ENCODE measurements around the gene SELENBP1. TPM values are rescaled to one million over a fixed set of nuclear protein-coding genes. Genes with fewer than 3 reads are reported as not detected.

SELENBP1 gene
- total RNA-seq, 4 donors from 2014 or later, result 194 to 623 (median 467) TPM

DNA sequence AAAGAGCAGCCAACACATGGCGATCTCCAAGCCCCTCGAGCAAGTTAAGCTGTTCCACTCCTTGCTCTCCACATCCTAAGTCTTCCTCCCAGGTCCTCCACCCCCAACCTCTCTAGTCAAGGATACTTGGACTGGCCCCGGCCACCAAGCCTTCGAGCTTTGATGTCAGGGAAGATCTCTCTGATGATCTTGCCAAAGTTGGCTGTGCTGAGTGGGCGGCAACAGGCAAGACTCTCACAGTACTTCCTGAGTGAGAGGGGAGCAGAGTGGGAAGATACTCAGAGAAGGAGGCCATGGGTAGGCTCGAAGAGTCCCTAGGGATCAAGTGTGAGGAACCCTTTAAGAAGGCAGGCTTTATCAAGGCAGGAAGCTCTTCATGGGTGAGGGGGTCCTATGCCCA lies 28.2 kb downstream of the SELENBP1 start:
- Histone ChIP-seq H3K27ac (no peak overlapping the region), H3K4me1 (peaks cover 0 to 21% (median 7%) of the 10 kb centered on the region in 4 donors), H3K27me3 (no peaks in the 10 kb centered on the region), H3K9me3 (no peaks in the 10 kb centered on the region), H3K36me3 (peaks cover 0 to 31% (median 0%) of the 10 kb centered on the region in 3 donors), H3K4me3 (no peak overlapping the region)
- no peak for DNase-seq
- TF ChIP-seq POLR2A (IDR thresholded peaks at IDR 0.05), result no peak
- TF ChIP-seq, protein P1, sequence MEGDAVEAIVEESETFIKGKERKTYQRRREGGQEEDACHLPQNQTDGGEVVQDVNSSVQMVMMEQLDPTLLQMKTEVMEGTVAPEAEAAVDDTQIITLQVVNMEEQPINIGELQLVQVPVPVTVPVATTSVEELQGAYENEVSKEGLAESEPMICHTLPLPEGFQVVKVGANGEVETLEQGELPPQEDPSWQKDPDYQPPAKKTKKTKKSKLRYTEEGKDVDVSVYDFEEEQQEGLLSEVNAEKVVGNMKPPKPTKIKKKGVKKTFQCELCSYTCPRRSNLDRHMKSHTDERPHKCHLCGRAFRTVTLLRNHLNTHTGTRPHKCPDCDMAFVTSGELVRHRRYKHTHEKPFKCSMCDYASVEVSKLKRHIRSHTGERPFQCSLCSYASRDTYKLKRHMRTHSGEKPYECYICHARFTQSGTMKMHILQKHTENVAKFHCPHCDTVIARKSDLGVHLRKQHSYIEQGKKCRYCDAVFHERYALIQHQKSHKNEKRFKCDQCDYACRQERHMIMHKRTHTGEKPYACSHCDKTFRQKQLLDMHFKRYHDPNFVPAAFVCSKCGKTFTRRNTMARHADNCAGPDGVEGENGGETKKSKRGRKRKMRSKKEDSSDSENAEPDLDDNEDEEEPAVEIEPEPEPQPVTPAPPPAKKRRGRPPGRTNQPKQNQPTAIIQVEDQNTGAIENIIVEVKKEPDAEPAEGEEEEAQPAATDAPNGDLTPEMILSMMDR (IDR thresholded peaks at IDR 0.05), result no peak

DNA sequence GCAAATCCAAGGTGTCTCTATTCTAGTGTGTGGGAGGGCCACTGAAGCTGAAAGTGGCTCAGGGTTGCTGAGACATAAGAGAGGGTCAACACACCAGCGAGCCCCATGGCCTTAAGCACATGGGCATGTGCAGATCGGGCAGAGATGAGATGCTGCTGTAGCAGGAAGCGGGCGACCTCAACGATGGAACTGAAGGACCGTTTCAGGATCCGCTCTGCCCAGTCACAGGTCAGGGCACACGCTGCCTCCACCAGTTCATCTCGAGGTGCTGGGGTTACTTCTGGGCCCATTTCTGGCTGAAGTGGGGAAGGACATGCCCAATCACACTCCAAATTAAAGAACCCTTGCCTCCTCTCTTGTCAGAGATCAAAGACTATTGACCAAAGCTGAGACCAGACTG lies 28.9 kb downstream of the SELENBP1 start:
- Histone ChIP-seq H3K4me3 (no peak overlapping the region), H3K27me3 (no peaks in the 10 kb centered on the region), H3K4me1 (peaks cover 0 to 21% (median 7%) of the 10 kb centered on the region in 4 donors), H3K36me3 (peaks cover 0 to 31% (median 0%) of the 10 kb centered on the region in 3 donors), H3K9me3 (no peaks in the 10 kb centered on the region), H3K27ac (no peak overlapping the region)
- DNase-seq, result no peak
- TF ChIP-seq, protein P1 (IDR thresholded peaks at IDR 0.05), result no peak
- no peak for TF ChIP-seq POLR2A (IDR thresholded peaks at IDR 0.05)

DNA sequence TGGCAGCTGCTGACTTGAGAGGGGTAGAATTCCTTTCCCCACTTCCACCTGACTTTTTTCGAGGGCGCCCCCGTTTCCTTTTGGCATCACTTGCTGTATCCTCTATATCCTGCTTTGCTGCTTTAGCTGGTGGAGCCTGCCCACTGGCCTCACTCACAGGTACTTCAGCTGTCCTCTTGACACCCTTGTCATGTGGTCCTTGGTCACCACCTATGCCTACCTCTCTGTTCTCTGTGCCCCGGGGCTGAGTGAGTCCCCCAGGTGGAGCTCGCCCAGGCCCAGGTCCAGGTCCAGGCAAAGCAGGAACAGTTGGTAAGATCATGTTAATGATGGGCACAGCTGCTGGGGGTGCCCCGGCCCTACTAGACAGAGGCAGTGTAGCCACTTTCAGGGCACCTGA lies 29.9 kb downstream of the SELENBP1 start:
- Histone ChIP-seq H3K36me3 (peaks cover 0 to 31% (median 0%) of the 10 kb centered on the region in 3 donors), H3K27me3 (no peaks in the 10 kb centered on the region), H3K4me1 (peaks cover 0 to 21% (median 5%) of the 10 kb centered on the region in 4 donors), H3K4me3 (no peak overlapping the region), H3K9me3 (no peaks in the 10 kb centered on the region), H3K27ac (no peak overlapping the region)
- TF ChIP-seq, protein P1 (IDR thresholded peaks at IDR 0.05), result no peak
- TF ChIP-seq POLR2A (IDR thresholded peaks at IDR 0.05), result no peak
- no peak for DNase-seq

DNA sequence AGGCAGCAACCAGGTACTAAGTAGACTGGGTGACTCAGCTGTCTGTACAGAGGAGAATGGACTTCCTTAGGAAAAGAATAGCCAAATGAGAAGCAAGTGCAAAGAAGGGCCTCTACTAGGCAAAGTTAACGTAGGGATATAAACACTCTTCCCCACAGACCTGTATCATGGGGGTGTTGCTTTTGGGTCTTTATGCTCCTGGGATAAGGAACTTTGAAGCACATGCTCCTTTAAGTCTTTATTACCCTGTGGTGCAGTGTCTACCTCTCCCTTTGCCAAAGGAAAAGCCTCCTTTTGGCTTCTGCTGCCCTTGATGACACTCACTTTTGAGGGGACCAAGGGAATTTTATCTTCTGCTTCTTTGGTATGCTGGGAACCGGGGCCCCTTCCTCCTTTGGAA lies 30.5 kb downstream of the SELENBP1 start:
- H3K4me3 ChIP-seq, result no peak overlapping the region
- H3K27ac ChIP-seq, result no peak overlapping the region
- no peak for TF ChIP-seq POLR2A (IDR thresholded peaks at IDR 0.05)
- TF ChIP-seq, protein P1 (IDR thresholded peaks at IDR 0.05), result no peak
- DNase-seq, result no peak
- H3K4me1 ChIP-seq, result peaks cover 0 to 21% (median 5%) of the 10 kb centered on the region in 4 donors
- peaks cover 0 to 31% (median 0%) of the 10 kb centered on the region in 3 donors for H3K36me3 ChIP-seq
- H3K27me3 ChIP-seq, result no peaks in the 10 kb centered on the region
- no peaks in the 10 kb centered on the region for H3K9me3 ChIP-seq

DNA sequence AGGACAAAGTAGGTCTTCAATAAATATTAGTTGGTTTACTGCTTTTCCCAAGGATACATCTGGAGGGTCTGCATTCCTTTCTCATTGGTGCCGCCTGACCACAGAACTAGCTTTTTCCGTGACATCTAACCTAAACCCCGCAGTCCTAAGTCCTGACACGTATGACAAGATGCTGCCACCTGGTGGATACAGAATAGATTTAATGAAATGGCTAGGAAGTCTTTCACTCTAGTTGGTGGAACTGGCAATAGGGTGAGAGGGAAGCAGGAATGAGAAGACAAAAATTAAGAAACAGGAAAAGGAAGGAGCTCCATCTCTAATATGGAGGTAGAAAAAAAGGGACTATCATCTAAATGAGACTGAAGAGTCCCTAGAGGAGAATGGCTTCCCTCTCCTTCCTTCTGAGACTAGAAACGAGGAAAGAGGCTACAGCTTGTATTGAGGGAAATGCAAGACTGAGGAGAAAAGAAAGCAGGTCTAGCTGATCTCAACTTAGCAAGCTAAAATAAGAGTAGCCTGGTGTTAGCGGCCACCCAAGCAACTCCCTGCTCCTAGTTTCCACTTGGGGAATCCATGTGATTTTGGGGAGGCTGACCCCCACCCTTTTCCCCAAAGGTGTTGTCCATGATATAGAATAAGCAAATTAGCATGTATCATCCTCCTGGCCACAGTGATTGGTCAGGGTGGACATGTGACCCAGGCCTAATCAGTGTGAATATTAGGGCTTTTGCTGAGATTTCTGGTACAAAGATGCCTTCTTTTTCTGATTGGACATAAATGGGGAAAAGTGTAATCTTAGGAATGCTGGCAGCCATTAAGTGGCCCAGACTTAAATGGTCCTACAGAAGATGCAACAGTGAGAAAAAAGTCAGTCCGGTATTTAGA lies 31.4 kb downstream of the SELENBP1 start:
- Histone ChIP-seq H3K27me3 (no peaks in the 10 kb centered on the region), H3K36me3 (peaks cover 0 to 31% (median 0%) of the 10 kb centered on the region in 3 donors), H3K9me3 (no peaks in the 10 kb centered on the region), H3K4me1 (peaks cover 0 to 15% (median 3%) of the 10 kb centered on the region in 4 donors), H3K27ac (peak overlapping the region in 1 of 4 donors; percentile 14), H3K4me3 (no peak overlapping the region)
- peak in 2 of 3 donors; percentile 31 to 71 for DNase-seq
- TF ChIP-seq POLR2A (IDR thresholded peaks at IDR 0.05), result no peak
- TF ChIP-seq, protein P1 (IDR thresholded peaks at IDR 0.05), result peak; percentile 61 to 89 (median 78)

All from Peyer's patch (tissue), 4 donors.